ENCODE results near the gene AADACL2. TPM values are rescaled to one million over a fixed set of nuclear protein-coding genes. Genes with fewer than 3 reads are reported as not detected.
"Not testable (repeated sequence)": the region's sequence is repeated elsewhere in the genome, so short reads cannot be mapped to it uniquely, and the experiment has no call there.

AADACL2 gene
- total RNA-seq, 1 donor from 2014 or later = not detected

- DNase-seq (ENCODE audit: low spot score in 2 of 2); FAIRE-seq: not testable (repeated sequence)
These were observed 31.0 kb downstream of the AADACL2 start for GRCh38 chr3:151764699-151765098.

- DNase-seq (ENCODE audit: low spot score in 2 of 2) = no peak
- no peak for FAIRE-seq
These were observed 32.0 kb downstream of the AADACL2 start for GRCh38 chr3:151765685-151766084.

- no peak for DNase-seq (ENCODE audit: low spot score in 2 of 2)
- FAIRE-seq = no peak
These were observed 32.7 kb downstream of the AADACL2 start for GRCh38 chr3:151766454-151766853.

- FAIRE-seq (no peak), DNase-seq (ENCODE audit: low spot score in 2 of 2) (no peak)
These were observed 34.7 kb downstream of the AADACL2 start for GRCh38 chr3:151768393-151768930.

DNA sequence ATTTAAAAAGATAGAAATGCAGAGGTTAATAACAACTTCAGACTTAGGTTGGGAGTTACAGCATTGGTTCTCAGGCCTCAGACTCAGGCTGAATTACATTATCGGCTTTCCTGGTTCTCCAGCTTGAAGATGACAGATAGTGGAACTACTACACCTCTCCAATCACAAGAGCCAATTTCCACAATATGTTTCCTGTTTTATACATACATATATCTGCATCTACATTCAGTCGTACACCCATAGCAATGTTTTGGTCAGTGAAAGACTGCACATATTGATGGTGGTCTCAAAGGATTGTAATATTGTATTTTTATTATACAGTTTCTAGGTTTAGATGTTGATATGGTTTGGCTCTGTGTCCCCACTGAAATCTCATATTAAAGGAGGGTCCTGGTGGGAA, 35.4 kb downstream of the AADACL2 start:
- FAIRE-seq = no peak
- no peak for DNase-seq (ENCODE audit: low spot score in 2 of 2)

- DNase-seq (ENCODE audit: low spot score in 2 of 2) = peak in 1 of 2 donors; percentile 8
- no peak for FAIRE-seq
These were observed 37.2 kb downstream of the AADACL2 start for GRCh38 chr3:151770956-151771355.

DNA sequence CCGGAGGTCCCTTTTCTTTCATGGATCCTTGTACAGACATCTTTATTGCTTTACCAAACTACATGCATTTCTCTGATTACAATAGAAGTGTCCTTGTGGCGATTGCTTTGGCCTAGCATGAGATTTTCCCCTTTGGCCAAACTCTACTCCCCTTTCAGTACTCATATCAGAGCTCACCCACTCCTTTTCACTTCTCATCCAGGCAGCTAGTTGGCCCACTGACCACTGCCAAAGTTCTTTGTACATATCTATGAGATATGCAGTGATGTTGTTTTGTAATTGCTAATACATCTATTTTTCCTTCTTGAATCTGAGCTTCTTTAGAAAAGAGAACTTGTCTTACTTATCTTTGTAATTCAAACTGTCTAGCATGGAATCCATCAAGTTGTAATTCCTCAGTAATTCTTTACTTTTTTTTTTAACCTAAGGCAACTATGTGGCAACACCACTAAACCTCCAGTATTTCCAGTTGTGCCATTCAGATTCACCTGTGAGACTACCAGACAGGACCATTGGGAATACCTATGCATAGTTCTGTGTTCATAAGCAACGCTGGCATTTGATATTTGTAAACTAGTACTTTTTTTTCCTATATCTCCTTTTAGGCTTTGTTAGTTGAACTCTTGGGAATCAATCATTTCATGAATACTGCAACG, 39.2 kb downstream of the AADACL2 start:
- FAIRE-seq = no peak
- DNase-seq (ENCODE audit: low spot score in 2 of 2) = no peak

- FAIRE-seq (no peak), DNase-seq (ENCODE audit: low spot score in 2 of 2) (no peak)
These were observed 40.5 kb downstream of the AADACL2 start for GRCh38 chr3:151774235-151774634.

DNA sequence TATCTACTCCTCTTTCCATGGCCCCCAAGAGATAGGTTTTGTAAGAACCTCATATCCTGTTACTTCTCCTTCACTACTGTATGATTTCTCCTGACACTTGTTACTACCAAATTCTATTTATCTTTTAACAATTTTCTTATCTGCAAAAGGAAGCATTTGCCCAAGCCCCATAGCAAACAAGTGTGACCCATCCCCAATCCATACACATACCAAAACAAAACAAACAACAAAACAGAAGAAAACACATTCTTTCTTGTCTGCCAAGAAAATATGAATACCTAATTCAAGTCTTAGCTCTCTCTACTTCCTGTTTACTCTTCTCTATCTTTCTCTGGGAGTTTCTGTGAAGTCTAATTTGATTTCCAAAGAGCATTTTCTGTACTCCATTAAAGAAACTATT, 41.2 kb downstream of the AADACL2 start:
- DNase-seq (ENCODE audit: low spot score in 2 of 2) = no peak
- no peak for FAIRE-seq

DNA sequence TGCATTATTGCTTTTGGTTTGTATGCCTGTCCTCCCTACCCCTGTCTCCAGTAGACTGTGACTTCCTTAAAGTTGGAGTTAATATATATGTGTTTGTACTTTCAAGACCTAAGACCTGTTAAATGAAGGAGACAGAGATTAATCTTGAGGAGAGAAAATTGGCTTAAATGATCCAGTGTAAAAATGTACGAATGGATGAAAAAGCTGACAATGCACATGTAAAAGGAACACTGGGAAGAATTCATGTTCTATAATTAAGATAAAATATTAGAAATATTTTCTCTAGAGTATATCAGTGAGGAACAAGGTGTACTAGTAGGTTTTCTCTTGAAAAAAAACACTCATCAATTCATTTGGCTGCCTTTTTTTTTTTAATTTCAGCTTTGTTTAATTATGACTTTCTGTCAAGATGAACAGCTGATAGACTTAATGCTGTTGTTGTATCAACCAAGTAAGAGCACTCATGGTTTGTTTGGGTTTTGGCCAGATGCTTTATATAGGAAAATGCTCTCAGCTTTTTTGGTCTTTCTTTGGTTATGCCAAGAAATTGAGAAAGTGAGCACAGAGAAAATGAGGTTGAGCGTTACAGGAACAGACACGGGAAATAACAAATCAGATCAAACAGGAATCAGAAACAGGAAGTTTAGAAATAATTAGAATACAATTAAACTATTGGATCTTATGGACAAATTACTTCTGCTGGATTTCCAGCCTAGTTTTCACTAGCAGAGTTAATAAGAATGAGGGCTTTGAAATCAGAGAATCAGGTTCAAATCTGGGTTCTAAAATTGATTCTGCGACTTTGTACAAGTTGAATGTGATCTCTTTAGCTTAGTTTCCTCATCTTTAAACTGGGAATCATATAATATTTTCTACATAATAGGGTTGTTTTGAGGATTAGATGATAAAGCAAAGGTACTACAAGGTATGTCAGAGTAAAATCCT, 41.9 kb downstream of the AADACL2 start:
- FAIRE-seq (no peak), DNase-seq (ENCODE audit: low spot score in 2 of 2) (no peak)

DNA sequence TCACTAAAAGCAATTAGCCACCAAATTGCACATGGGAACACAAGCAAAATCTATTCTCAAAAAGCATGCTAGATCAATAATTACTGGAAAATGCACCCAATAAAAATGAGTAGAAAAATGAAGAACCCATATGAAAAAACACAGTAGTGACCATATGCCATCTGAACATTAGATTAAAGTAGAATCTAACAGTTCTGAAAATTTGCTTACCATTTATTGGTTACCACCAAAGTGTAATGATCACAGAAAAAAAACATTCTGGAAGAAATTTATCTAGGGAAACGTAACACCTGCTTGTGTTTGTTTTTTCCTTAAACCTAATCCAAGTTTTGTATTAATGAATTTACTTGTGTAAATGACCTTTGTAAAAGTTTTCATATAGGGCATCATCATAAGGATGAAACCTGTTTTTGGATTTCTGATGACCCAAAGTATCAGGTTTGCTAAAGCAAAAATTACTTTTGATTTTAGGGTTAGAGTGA, 42.6 kb downstream of the AADACL2 start:
- no peak for FAIRE-seq
- no peak for DNase-seq (ENCODE audit: low spot score in 2 of 2)

GRCh38 chr3:151777880-151778279, 44.2 kb downstream of the AADACL2 start:
- DNase-seq (ENCODE audit: low spot score in 2 of 2) = no peak
- FAIRE-seq = no peak

- DNase-seq (ENCODE audit: low spot score in 2 of 2) = no peak
- no peak for FAIRE-seq
These were observed 53.9 kb downstream of the AADACL2 start for GRCh38 chr3:151787626-151788025.

- no peak for FAIRE-seq
- DNase-seq (ENCODE audit: low spot score in 2 of 2) = no peak
These were observed 54.7 kb downstream of the AADACL2 start for GRCh38 chr3:151788401-151788800.

DNA sequence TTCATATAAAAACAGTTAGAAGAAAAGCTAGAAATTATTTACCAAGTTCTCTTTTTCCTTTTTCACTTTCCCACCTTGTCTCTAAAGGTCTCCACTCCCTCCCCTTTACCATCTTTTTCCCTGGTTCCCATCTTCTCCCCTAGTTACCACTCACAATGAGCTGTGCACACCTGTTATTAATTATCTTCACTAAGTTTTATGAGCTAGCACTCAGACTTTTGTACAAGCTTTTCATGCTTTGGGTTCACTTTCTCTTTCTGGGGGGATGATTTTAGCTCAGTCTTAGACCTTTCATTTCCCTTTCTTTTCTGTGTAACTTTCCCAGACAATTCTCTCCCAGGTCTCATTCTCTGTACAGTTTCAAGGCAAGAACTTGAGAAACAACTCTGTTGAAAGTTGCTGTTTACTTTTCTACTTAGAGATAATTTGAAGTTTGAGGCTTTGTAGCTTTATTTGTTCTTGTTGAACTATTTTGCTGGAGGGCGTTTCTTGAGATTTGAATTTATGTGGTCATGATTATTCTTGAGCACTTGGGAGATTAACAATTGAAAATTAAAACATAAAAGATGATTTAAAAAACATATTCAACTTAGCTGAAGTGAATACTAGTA, 56.2 kb downstream of the AADACL2 start:
- DNase-seq (ENCODE audit: low spot score in 2 of 2) (no peak), FAIRE-seq (no peak)

DNA sequence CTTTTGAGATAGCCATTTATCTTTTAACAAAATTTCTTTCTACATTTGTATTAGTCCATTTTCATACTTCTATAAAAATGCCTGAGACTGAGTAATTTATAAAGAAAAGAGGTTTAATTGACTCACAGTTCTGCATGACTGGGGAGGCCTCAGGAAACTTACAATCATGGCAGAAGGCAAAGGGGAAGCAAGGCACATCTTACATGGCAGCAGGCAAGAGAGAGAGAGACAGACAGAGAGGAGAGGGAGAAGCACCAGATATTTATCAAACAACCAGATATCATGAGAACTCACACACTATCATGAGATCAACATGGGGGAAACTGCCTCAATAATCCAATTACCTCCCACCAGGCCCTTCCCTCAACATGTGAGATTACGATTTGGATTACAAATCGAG, 57.0 kb downstream of the AADACL2 start:
- not testable (repeated sequence) for DNase-seq (ENCODE audit: low spot score in 2 of 2); FAIRE-seq

GRCh38 chr3:151792411-151792810, 58.7 kb downstream of the AADACL2 start:
- no peak for DNase-seq (ENCODE audit: low spot score in 2 of 2)
- no peak for FAIRE-seq

DNA sequence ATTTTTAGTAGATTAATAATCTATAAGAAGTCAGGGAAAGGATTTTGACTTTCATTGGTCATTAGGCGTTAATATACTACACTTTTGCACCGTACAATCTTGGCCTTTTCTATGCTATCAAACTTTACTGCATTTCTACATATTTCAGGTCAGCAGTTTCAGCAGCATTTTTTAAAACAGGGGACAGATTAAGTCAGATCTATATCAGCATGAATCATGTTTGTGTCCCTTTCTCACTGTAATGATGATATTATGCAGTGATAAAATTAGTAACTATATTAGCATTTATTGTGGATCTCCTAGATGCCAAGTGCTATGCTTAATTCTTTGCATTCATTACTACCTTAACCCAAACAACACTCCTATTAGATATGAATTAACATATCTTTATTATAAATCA, 59.9 kb downstream of the AADACL2 start:
- DNase-seq (ENCODE audit: low spot score in 2 of 2) (no peak), FAIRE-seq (no peak)

GRCh38 chr3:151794080-151794479, 60.4 kb downstream of the AADACL2 start:
- FAIRE-seq (no peak), DNase-seq (ENCODE audit: low spot score in 2 of 2) (no peak)

GRCh38 chr3:151795276-151795675, 61.5 kb downstream of the AADACL2 start:
- DNase-seq (ENCODE audit: low spot score in 2 of 2) = no peak
- no peak for FAIRE-seq

All from frontal cortex (tissue), 4 donors.